Measurements from ENCODE around the gene KIF1C. TPM values are rescaled to one million over a fixed set of nuclear protein-coding genes. Genes with fewer than 3 reads are reported as not detected.

Gene KIF1C
- total and polyA plus RNA-seq, 7 donors, result 46.4 to 164 (median 85.6) TPM

DNA sequence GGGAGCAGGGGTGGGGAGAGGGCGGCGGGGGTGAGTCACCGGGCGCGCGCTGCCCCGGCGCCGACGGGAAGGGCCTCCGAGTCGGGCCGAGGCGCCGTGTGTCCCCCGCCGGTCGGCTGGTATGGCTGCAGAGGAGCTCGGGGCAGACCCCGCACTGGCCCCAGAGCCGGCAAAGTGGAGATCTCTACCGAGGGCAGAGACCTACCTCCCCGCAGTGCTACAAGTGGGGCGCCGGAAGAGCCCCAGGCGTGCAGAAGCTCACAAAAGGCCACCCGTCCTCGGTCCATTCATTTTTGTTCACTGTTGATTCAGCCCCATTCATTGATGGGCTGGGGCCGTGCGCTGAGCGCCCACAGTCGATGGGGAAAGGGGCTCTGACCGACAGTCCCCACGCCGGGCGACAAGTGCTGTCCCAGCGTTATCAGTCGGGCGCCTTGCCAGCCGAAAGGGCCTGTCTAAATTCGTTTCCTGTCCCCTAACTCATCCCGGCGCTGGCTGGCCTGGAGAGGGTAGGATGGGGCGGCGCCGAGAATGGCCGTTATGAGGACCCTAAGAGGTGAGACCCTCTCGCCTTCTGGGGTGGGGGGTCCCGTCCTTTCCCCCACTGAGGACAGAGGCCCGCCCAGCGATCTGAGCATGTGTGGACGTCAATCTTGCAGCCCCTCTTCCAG lies 47.5 kb upstream of the KIF1C start:
- peaks cover 0 to 16% (median 11%) of the 10 kb centered on the region in 4 donors for H3K36me3 ChIP-seq
- peaks cover 0 to 44% (median 31%) of the 10 kb centered on the region in 4 donors for H3K4me1 ChIP-seq
- H3K4me3 ChIP-seq, result peak overlapping the region; percentile 80 to 99 (median 96)
- peak in 1 of 4 donors; percentile 2 for TF ChIP-seq POLR2AphosphoS5 (IDR thresholded peaks at IDR 0.05)
- TF ChIP-seq, protein P1, sequence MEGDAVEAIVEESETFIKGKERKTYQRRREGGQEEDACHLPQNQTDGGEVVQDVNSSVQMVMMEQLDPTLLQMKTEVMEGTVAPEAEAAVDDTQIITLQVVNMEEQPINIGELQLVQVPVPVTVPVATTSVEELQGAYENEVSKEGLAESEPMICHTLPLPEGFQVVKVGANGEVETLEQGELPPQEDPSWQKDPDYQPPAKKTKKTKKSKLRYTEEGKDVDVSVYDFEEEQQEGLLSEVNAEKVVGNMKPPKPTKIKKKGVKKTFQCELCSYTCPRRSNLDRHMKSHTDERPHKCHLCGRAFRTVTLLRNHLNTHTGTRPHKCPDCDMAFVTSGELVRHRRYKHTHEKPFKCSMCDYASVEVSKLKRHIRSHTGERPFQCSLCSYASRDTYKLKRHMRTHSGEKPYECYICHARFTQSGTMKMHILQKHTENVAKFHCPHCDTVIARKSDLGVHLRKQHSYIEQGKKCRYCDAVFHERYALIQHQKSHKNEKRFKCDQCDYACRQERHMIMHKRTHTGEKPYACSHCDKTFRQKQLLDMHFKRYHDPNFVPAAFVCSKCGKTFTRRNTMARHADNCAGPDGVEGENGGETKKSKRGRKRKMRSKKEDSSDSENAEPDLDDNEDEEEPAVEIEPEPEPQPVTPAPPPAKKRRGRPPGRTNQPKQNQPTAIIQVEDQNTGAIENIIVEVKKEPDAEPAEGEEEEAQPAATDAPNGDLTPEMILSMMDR (IDR thresholded peaks at IDR 0.05), result no peak
- H3K27ac ChIP-seq, result peak overlapping the region; percentile 98 to 100 (median 99)
- peak; percentile 83 for DNase-seq
- WGBS, 2 donors, result 2 to 6% methylated on average over 52 of the region's 52 CpGs
- H3K9me3 ChIP-seq, result no peaks in the 10 kb centered on the region
- H3K27me3 ChIP-seq, result no peaks in the 10 kb centered on the region
- intact Hi-C loops (cut with DNase I), result no loop called here

DNA sequence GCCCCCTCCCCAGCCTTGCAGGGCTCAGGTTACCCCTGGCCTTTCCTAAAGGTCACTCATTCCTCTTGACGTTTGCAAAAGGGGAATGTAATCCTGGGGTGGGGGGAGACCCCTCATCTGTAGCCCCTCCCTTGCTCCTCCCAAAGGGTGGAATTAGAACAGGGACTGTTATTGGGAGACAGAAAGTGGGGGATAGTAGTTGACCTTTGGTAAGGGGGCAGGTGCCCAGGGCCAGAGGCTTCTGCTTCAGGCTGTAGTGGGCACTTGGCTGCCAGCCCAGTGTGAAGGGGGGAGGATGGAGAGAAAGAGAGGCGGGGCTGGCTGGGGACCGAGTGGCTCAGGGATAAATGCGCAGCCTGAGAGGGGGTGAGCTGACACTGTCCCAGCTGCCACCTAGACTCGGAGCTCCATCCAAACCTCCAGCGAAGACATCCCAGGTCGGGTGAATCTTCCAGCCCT lies 47.0 kb upstream of the KIF1C start, which contains the start of gene ENO3:
TSS of gene ENO3 (plus strand) at position 374 of the 459 bp plus-strand sequence. CDS start 711 bp downstream, outside the sequence.
- Histone ChIP-seq H3K27ac (peak within 1 kb of the TSS; percentile 98 to 100 (median 99)), H3K4me1 (peaks cover 0 to 39% (median 25%) of the 10 kb centered on the region in 4 donors), H3K36me3 (peaks cover 0 to 11% (median 7%) of the 10 kb centered on the region in 4 donors), H3K4me3 (peak within 1 kb of the TSS; percentile 80 to 99 (median 96)), H3K27me3 (no peaks in the 10 kb centered on the region), H3K9me3 (no peaks in the 10 kb centered on the region)
- intact Hi-C loops (cut with DNase I), result no loop called here
- 40 to 47% methylated on average over 7 of the region's 7 CpGs for WGBS, 2 donors
- no peak for DNase-seq
- no peak for TF ChIP-seq POLR2A (IDR thresholded peaks at IDR 0.05)
- TF ChIP-seq, protein P1 (IDR thresholded peaks at IDR 0.05), result no peak
- no peak for TF ChIP-seq EP300 (IDR thresholded peaks at IDR 0.05)
- TF ChIP-seq POLR2AphosphoS5 (IDR thresholded peaks at IDR 0.05), result no peak

DNA sequence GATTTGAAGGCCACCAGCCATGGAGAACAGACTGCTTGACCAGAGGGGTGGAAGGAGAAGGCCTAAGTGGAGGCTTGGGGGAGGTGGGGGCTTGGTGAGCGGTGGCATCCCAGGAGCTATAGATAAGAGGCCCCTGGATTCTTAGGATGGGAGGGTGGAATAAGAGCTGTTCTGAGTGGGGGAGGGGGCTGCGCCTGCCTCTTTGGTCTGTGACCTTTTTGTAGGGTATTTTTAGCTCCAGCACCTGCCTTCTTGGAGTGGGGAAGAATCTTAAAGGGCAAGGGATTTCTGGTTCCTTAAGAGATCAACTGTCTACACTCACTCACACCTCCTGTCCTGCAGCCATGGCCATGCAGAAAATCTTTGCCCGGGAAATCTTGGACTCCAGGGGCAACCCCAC lies 46.3 kb upstream of the KIF1C start:
- H3K27ac ChIP-seq, result peak overlapping the region; percentile 98 to 100 (median 99)
- peaks cover 0 to 32% (median 18%) of the 10 kb centered on the region in 4 donors for H3K4me1 ChIP-seq
- no peaks in the 10 kb centered on the region for H3K27me3 ChIP-seq
- no peak for TF ChIP-seq EP300 (IDR thresholded peaks at IDR 0.05)
- TF ChIP-seq POLR2A (IDR thresholded peaks at IDR 0.05), result no peak
- TF ChIP-seq POLR2AphosphoS5 (IDR thresholded peaks at IDR 0.05), result no peak
- TF ChIP-seq, protein P1 (IDR thresholded peaks at IDR 0.05), result no peak
- H3K9me3 ChIP-seq, result no peaks in the 10 kb centered on the region
- DNase-seq, result no peak
- no peak overlapping the region for H3K4me3 ChIP-seq
- intact Hi-C loops (cut with DNase I), result no loop called here
- WGBS, 2 donors, result 93 to 97% methylated on average over 3 of the region's 3 CpGs
- peaks cover 0 to 4% (median under 1%) of the 10 kb centered on the region in 4 donors for H3K36me3 ChIP-seq

DNA sequence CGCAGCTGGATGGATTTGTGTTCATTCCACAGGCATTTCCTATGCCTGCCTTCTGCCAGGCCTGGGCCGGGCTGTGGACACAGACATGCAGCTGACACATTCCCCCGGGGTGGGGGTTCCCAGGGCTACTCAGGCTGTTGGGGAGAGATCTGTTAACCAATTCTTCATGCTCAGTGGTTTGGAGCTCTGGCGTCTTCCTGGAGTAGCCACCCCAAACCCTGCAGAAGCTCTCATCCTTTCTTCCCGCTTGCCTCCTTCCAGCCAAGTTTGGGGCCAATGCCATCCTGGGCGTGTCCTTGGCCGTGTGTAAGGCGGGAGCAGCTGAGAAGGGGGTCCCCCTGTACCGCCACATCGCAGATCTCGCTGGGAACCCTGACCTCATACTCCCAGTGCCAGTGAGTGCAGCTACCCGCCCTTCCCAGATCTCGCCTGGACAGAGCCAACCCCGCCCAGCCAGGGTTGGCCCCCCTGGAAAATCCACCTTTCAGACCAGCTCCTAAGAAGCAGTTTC lies 44.2 kb upstream of the KIF1C start:
- Histone ChIP-seq H3K9me3 (no peaks in the 10 kb centered on the region), H3K27ac (no peak overlapping the region), H3K4me1 (peaks cover 0 to 26% (median 14%) of the 10 kb centered on the region in 4 donors), H3K36me3 (peaks cover 0 to 5% (median 2%) of the 10 kb centered on the region in 4 donors), H3K27me3 (no peaks in the 10 kb centered on the region), H3K4me3 (no peak overlapping the region)
- DNase-seq, result no peak
- TF ChIP-seq EP300 (IDR thresholded peaks at IDR 0.05) (no peak), POLR2AphosphoS5 (IDR thresholded peaks at IDR 0.05) (no peak), POLR2A (IDR thresholded peaks at IDR 0.05) (no peak)
- TF ChIP-seq, protein P1 (IDR thresholded peaks at IDR 0.05), result no peak
- intact Hi-C loops (cut with DNase I), result no loop called here
- WGBS, 2 donors, result 75 to 84% methylated on average over 14 of the region's 14 CpGs
